Measurements from ENCODE around the gene PCLAF. TPM values are rescaled to one million over a fixed set of nuclear protein-coding genes. Genes with fewer than 3 reads are reported as not detected.
"Not testable (repeated sequence)": the region's sequence is repeated elsewhere in the genome, so short reads cannot be mapped to it uniquely, and the experiment has no call there.

PCLAF gene
- total RNA-seq, 1 donor from 2014 or later: 3.2 TPM

DNA sequence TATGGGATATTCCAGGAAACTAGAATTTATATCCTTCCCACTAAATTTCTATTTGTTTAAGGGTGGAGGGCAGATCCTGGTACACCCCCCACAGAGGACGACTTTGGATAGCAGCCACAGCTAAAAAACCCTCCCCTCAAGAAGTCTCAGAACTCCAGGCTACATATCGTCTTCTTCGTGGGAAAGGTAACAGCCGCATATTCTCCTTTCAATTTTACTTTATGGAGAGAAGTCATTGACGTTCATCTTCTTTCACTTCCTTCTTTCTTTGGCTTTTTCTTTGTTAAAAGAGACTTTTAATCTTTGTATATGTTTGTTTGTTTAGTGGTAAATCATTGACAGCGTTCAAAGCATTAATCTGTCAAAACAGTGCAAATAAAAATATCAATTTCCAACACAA lies 42.7 kb upstream of the PCLAF start:
- H3K36me3 ChIP-seq (ENCODE audit: control insufficient read depth, insufficient read depth, low read length): no peaks in the 10 kb centered on the region
- FAIRE-seq: no peak
- no peak for DNase-seq (ENCODE audit: low read depth)
- H3K27me3 ChIP-seq (ENCODE audit: control insufficient read depth, insufficient read depth, low read length): no peaks in the 10 kb centered on the region
- no peak overlapping the region for H3K4me3 ChIP-seq (ENCODE audit: low read depth, low read length)
- TF ChIP-seq CTCF (IDR thresholded peaks at IDR 0.05; ENCODE audit: insufficient read depth, low read length, severe bottlenecking): no peak

DNA sequence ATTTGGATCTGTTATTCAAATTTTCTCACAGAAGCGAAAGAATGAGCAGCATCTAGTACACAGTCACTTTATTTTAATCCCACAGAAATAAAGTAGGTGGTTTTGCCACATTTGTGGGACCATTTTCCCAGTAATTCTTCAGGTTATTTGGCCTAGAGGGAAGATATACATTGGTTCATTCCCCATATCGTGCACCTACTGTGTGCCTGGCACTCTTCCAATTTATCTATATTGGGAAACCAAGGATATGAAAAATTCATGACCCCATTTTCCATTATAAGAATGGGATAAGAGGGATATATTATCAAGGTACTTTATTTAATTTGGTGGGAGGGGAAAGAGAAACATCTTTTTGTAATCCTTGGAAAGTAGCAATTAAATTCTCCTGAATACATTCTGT lies 41.5 kb upstream of the PCLAF start:
- no peaks in the 10 kb centered on the region for H3K27me3 ChIP-seq (ENCODE audit: control insufficient read depth, insufficient read depth, low read length)
- DNase-seq (ENCODE audit: low read depth) (no peak), FAIRE-seq (no peak)
- H3K4me3 ChIP-seq (ENCODE audit: low read depth, low read length): no peak overlapping the region
- TF ChIP-seq CTCF (IDR thresholded peaks at IDR 0.05; ENCODE audit: insufficient read depth, low read length, severe bottlenecking): no peak
- peaks cover 2% of the 10 kb centered on the region for H3K36me3 ChIP-seq (ENCODE audit: control insufficient read depth, insufficient read depth, low read length)

DNA sequence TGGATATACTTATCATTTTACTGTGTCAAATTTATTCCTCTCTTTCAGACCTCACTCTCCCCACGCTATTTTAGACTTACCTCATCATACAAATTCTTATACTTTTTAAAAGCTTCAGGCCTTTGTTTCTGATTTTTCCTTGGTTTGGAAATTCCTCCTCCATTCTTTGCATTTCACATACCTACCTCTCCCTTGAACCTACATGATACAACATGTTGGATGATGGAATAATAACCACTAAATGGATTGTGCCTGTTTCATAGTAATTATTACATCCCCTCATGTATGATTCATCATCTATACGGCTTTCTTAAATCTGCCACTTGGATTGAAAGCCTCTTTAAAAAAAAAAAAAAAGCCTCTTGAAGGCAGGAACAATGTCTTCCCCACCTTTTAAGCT lies 31.0 kb upstream of the PCLAF start:
- no peak for FAIRE-seq
- Histone ChIP-seq H3K4me3 (ENCODE audit: low read depth, low read length) (no peak overlapping the region), H3K27me3 (ENCODE audit: control insufficient read depth, insufficient read depth, low read length) (no peaks in the 10 kb centered on the region), H3K36me3 (ENCODE audit: control insufficient read depth, insufficient read depth, low read length) (peaks cover 6% of the 10 kb centered on the region)
- DNase-seq (ENCODE audit: low read depth): peak; percentile 98
- no peak for TF ChIP-seq CTCF (IDR thresholded peaks at IDR 0.05; ENCODE audit: insufficient read depth, low read length, severe bottlenecking)

- FAIRE-seq: no peak
- no peaks in the 10 kb centered on the region for H3K27me3 ChIP-seq (ENCODE audit: control insufficient read depth, insufficient read depth, low read length)
Measured at GRCh38 chr15:64400583-64400982, 19.3 kb upstream of the PCLAF start.

GRCh38 chr15:64398575-64398974 lies 17.3 kb upstream of the PCLAF start:
- Histone ChIP-seq H3K4me3 (ENCODE audit: low read depth, low read length) (no peak overlapping the region), H3K36me3 (ENCODE audit: control insufficient read depth, insufficient read depth, low read length) (peaks cover 6% of the 10 kb centered on the region), H3K27me3 (ENCODE audit: control insufficient read depth, insufficient read depth, low read length) (no peaks in the 10 kb centered on the region)
- no peak for TF ChIP-seq CTCF (IDR thresholded peaks at IDR 0.05; ENCODE audit: insufficient read depth, low read length, severe bottlenecking)
- FAIRE-seq (no peak), DNase-seq (ENCODE audit: low read depth) (peak; percentile 13)

More at GRCh38 chr15:64400583-64400982, 19.3 kb upstream of the PCLAF start:
- peaks cover 6% of the 10 kb centered on the region for H3K36me3 ChIP-seq (ENCODE audit: control insufficient read depth, insufficient read depth, low read length)
- no peak overlapping the region for H3K4me3 ChIP-seq (ENCODE audit: low read depth, low read length)
- no peak for DNase-seq (ENCODE audit: low read depth)
- no peak for TF ChIP-seq CTCF (IDR thresholded peaks at IDR 0.05; ENCODE audit: insufficient read depth, low read length, severe bottlenecking)

DNA sequence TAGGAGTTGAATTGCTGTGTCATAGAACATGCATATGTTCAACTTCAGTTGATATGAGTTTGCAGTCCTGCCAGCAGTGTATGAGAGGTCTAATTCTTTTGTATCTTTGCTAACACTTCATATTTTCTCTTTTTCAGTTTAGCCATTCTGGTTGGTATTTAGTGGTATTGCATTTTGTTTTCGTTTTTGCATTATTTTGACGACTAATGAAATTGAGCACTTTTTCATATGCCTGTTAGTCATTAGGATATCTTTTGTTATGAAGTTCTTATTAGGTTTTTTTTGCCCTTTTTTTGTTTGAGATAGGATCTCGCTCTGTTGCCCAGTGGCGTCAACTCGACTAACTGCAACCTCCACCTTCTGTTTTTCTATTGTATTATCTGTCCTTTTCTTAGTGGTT lies 15.5 kb upstream of the PCLAF start:
- FAIRE-seq (no peak), DNase-seq (ENCODE audit: low read depth) (no peak)
- no peaks in the 10 kb centered on the region for H3K27me3 ChIP-seq (ENCODE audit: control insufficient read depth, insufficient read depth, low read length)
- peaks cover 6% of the 10 kb centered on the region for H3K36me3 ChIP-seq (ENCODE audit: control insufficient read depth, insufficient read depth, low read length)
- no peak for TF ChIP-seq CTCF (IDR thresholded peaks at IDR 0.05; ENCODE audit: insufficient read depth, low read length, severe bottlenecking)
- no peak overlapping the region for H3K4me3 ChIP-seq (ENCODE audit: low read depth, low read length)

DNA sequence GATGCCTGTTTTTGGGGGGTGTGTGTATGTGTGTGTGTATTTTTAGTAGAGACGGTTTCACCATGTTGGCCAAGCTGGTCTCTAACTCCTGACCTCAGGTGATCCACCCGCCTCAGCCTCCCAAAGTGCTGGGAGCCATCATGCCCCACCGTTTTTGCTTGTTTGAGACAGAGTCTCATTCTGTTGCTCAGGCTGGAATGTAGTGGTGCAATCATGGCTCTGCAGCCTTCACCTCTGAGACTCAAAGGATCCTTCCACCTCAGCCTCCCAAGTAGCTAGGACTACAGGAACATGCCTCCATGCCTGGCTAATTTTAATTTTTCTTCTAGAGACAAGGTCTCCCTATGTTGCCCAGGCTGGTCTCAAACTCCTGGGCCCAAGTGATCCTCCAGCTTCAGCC lies 11.2 kb upstream of the PCLAF start:
- not testable (repeated sequence) for H3K4me3 ChIP-seq (ENCODE audit: low read depth, low read length); DNase-seq (ENCODE audit: low read depth); FAIRE-seq; H3K27me3 ChIP-seq (ENCODE audit: control insufficient read depth, insufficient read depth, low read length); H3K36me3 ChIP-seq (ENCODE audit: control insufficient read depth, insufficient read depth, low read length)

Measured in bronchial epithelial cell (primary cell).